ENCODE measurements around the gene ZMYND8.
"Not testable (repeated sequence)": the region's sequence is repeated elsewhere in the genome, so short reads cannot be mapped to it uniquely, and the experiment has no call there.

ZMYND8 gene

DNA sequence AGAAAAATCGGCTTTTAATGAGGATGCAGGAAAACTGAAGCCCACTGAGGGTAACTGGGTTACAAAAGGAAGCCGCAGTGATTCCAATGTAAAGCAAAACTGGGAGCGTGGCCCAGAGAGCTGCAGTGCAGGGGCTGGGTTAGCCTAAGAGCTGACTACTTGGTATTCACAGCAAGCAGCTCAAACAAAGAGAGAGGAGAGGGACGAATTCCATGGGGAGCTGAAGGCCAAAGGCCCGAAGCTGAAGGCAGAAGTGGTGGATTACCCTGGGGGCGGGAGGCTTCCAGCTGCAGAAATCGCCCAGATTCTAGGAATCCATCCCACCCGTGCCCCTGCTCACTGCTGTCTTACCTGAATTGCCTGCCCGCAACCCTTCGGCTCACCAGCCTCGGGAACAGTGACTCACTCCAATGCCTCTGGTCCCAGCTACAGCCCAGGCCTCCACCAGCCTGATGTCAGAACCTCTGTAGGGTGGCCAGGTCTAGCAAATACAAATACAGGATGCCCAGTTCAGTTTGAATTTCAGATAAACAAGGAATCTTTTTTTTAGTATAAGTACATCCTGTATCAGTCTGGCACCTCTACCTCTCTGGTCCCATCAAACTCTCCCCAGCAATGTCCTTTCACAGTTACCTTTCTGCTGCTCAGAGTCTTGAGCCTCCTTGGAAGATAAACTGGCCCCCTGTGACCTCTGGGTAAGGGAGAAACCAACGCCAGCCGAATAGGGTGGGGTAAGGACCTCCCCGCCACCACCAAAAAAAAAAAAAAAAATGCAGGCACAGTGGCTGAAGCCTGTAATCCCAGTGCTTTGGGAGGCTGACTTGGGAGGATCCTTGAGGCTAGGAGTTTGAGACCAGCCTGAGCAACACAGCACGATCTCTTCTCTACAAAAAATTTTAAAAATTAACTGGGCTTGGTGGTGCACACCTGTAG, 14.6 kb upstream of the ZMYND8 start:
- DNase-seq = no peak

DNA sequence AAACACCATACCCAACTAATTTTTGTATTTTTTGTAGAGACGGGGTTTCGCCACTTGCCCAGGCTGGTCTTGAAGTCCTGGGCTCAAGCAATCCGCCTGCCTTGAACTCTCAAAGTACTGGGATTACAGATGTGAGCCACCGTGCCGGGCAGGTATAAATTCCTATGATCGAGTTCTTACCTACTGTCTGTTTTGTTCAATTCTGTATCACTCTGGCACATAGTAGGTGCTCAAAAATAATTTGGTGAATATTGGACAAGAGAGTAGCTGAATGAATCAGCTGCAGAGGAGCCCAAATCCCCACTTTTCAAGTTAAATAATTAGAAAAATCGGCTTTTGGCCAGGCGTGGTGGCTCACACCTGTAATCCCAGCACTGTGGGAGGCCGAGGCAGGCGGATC, 13.7 kb upstream of the ZMYND8 start:
- no peak for DNase-seq

DNA sequence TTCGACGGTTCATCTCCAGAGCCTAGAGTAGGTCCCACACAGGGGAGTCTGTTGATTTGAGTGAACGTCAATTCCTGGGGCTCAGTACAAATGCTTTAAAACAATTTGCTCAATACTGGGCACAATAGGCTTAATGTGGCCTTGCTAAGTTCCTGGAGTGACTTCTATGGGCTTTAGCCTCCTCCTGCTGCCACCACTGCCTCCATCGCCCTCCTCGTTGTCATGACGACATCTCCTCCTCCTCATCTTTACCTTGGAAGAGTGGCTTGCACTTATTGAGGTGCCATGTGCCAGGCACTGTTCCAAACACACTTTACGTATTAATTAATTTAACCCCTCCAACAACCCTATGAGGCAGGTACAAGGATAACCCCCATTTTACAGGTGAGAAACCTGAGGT, 11.8 kb upstream of the ZMYND8 start:
- no peak for DNase-seq

DNA sequence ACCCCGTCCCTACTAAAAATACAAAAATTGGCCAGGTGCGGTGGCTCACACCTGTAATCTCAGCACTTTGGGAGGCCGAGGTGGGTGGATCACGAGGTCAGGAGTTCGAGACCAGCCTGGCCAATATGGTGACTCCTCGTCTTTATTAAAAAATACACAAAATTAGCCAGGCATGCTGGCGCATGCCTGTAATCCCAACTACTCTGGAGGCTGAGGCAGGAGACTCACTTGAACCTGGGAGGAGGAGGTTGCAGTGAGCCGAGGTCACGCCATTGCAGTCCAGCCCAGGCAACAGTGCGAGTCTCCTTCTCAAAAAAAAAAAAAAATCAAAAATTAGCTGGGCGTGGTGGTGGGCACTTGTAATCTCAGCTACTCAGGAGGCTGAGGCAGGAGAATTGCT, 9.8 kb upstream of the ZMYND8 start:
- DNase-seq = not testable (repeated sequence)

DNA sequence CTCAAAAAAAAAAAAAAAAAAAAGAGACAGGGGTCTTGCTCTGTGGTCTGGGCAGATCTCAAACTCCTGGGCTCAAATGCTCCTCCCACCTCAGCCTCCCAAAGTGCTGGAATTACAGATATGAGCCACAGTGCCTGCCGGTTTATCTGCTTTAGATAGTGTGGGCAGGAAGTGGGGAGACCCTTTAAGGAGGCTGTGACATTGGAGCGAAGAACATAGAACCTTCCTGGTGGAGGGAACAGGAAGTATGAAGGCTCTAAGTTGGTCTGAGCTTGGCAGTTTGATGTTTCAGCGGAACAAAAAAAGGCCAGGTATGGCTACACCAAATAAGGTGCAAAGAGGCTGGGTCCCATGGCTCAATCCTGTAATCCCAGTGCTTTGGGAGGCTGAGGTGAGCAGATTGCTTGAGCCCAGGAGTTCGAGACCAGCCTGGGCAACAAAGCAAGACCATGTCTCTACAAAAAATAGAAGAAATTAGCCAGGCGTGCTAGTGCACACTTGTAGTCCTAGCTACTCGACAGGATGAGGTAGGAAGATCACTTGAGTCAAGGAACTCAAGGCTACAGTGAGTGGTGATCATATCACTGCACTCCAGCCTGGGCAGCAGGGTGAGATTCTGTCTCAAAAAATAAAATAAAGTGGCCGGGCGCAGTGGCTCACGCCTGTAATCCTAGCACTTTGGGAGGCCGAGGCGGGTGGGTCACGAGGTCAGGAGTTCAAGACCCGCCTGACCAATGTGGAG, 8.7 kb upstream of the ZMYND8 start:
- no peak for DNase-seq

DNA sequence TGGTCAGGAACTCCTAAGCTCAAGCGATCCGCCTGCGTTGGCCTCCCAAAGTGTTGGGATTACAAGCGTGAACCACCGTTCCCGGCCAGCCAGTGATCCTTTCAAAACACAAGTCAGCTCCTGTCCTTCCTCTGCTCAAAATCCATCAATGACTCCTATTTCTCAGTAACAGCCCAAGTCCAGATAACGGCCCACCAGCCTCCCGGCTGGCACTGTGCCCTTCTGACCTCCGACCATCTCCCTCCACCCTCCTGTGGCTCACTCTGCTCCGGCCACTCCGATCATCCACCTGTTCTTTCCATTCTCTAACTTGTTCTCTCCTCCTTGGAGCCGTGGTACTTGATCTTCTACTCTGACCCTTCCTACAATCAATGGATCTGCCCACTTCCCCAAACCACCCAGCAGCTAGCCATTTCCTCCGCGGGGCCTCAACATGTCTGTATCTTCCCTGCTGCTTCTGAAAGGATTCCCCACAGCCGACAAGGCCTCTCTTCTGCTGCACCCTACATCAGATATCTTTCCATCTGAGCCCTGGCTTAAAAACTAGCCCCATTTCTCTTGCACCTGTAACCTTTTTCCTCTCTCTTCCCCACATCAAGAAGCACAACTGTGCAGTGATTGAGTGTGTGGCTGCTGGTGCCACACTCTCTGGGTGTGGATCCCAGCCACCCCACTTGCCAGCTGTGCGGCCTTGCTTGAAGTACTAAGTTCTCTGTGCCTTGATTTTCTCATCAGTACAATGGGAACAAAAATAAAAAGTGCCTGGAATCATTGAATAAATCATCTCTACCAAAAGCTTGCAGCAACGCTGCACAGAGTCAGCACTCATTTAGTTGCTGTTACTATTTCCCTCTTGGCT, 6.1 kb upstream of the ZMYND8 start:
- no peak for DNase-seq

DNA sequence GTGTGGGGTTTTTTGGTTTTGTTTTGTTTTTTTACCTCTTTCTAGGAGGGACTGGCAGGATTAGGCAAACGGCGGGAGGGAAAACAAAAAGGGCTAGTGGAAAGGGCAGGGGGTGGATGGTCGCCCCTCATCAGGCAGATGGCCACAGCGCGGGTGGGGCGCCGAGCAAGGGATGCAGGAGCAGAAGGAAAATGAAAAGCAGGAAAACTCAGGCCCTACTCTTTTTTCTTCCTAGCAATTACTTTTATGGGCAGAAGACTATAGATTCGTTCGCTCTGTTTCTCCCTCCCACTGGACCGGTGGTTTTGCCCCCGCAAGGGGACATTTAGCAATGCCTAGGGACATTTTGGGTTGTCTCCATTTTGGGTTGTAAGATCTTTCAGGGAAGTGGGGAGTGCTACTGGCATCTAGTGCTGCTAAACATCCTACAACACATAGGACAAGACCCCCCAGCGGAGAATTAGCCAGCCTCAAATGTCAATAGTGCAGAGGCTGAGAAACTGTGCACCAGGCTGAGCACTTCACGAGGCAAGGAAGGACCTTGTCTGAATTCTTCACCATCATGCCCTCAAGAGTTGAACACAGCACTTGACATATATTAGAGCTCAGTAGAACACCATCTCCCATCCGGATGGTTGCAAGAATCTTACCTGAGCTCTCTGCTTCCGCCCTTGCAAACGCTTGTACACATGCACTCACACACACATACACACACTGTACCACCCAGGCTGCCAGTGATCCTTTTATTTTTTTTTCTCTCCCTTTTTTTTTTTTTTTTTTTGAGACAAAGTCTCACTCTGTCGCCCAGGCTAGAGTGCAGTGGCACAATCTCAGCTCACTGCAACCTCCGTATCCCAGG, 4.8 kb upstream of the ZMYND8 start:
- no peak for DNase-seq

DNA sequence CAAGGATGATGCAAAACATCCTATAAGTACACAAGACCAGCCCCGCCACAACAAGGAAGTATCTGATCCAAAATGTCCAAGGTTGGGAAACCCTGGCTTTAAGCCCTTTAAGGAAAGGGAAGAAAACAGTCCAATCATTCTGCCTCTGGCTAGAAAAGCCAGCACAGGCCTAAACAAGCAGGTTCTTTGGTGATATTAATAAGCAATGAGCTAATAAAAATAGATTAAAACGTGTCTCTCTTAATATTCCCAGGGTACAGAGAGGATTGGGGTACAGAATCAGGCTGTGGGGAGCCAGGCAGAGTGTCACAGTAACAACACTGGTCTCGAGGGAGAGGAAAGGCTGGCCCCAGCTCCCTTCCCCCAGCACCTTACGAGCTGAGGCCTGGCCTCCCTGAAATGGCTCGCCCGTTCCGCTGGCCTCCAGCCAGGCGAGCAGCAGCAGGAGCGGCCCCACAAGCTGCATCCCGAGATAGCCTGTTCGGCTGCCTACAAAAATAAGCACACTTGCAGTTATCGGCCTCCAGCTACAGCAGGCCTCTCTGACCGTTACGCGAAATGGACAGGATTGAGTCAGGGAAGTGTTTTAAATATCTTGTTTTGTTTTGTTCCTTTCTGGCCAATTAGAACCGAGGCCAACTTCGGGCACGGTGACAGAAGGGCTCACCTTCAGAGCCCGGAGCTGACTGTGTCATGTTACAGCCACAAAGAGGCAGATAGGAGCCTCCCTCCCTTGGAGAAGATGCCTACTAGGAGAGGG, 4.0 kb upstream of the ZMYND8 start:
- DNase-seq = no peak

DNA sequence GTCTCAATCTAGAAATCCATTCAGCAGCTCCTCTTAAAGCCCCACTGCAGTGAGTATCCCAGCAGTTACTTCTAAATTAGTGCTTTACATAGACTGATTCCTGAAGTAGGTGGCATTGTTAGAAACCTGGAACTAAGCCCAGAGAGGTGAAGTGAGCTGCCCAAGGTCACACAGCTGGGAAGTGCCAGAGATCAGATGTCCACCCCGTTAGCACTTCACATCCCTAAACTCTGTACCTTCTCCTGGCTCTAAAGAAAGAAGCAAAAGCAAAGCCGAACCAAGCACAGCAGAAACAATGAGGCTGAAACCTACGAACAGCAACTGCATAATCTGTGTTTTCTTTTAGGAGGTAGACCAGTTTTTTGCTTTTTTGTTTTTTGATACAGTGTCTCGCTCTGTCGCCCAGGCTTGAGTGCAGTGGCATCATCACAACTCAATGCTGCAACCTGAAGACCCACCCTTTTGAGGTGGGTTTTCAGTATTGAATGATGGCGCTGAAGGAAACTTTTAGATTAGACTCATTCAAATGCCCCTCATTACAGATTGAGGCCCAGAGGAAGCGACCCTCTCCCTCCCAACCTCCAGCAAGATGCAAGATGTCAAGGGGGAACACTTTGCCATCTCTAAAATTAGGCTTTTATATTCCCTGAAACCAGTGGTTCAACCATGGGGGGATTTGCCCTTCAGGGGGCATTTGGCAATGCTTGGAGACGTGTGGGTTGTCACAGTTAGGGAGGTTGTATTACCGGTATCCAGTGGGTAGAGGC, 3.2 kb upstream of the ZMYND8 start:
- DNase-seq = no peak

DNA sequence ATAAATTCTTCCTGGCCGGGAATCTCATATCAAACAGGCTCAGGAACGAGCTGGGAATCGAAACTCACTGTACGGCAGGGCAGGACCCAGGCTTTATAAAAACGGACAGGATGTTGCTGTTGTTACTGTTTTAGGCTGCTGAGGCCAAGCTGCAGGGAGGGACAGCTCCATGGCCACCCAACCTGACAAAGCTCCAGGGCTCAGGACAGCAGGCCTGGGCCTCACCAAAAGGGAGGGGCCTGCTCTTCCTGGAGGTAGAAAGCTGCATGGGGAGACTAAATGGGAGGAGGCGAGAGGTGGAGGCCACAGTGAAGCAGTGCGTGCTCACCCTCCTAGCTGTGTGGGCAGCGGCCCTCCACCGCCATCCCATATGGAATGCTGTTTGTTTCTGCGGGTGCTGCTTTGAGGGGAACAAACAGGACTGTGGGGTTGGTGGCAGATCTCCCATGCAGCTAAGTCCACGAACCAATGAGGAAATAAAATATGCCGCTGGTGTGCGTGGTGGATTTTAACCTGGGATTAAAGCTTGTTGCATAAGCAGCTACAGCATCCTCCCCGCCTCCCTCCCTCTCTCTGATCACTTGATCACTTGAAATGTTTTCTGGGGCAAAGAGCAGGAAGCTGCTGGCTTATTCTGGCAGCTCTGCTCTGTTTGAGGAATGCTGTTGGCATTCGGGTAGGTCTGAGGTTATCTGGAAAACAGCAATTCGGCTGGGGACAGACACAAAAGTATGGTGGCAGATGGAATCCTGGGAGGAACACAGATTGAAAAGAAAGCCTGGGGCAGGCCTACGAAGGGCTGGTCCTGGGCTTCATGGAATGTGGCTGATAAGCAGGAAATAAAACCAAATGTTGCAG, 2.4 kb upstream of the ZMYND8 start:
- no peak for DNase-seq

DNA sequence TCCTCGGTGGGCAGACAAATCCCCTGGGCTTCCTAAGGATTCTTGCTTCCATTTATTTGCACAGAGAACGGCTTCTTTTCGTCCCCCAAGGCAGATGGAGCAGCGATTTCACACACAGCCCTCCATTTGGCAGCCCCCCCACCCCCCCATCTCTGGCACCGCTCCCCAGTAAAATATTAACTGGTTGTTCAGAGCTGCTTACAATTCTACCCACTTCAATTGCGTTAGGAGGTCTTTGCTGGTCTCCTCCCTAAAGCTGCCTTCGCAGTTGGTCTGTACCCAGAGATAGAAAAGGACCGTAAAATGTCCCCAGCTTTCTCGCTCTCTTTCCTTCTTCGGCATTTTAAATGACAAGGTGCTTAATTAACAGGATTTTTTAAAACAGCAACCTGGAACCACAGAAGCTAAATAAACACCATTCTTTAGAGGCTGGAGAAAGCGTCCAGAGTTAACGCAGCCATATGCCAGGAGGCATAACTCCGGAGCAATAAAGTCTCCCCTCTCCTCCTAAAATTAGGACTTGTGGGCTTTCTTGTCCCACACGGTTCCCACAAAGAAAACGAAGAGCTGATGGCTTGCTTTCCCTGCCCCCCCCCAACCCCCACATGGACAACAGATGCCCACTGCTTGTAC, 1.7 kb upstream of the ZMYND8 start:
- no peak for DNase-seq

DNA sequence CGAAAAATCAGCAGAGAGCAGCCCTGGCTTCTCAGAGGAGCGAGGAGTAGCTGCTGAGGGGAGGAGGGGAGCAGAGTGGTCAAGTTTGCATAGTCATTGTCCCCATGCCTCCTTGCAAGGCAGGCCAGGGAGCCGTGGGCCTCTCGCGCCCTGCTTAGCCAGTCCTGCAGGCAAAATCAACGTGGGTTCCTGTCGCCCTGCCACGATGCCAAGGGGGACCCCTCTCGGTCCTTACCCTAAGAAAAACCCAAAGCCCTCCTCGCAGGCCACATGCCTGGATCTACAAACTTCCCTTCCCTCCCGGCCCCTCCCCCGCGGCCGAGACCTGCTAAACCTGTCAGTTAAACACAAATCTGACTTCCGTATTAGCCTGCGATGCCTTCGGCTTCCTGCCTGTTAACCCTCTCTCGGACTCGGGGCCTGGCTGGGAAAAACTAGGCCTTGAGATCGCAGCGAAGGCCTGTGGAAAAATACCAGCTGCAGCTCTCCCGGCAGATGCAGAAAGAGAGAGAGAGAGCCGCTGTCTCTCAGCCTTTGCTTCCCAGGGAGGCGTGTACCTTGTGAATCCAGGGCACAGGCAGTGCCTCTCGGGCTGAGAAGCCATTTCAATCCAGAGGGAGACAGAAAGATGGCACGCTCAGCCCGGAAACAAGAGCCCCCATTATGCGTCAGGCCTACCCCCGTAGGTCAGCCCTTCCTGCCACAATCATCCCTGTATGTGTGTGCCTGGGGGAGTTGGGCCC, 968 bp upstream of the ZMYND8 start:
- peak; percentile 33 for DNase-seq

DNA sequence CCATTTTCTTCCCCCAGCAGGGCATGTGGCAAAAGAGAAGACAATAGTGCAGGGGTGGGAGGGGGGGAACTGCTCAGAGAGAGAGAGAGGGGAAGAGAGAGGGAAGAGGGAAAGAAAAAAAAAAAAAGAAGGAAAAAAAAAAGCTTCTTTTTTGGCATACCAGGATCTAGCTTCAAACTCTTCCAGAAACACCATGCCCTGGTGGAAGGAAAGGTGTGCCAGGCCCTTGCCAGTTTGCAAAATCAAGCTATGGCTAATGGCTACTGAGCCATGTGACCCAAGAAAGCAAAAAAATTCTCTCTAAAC, 326 bp downstream of the ZMYND8 start:
- DNase-seq = no peak

DNA sequence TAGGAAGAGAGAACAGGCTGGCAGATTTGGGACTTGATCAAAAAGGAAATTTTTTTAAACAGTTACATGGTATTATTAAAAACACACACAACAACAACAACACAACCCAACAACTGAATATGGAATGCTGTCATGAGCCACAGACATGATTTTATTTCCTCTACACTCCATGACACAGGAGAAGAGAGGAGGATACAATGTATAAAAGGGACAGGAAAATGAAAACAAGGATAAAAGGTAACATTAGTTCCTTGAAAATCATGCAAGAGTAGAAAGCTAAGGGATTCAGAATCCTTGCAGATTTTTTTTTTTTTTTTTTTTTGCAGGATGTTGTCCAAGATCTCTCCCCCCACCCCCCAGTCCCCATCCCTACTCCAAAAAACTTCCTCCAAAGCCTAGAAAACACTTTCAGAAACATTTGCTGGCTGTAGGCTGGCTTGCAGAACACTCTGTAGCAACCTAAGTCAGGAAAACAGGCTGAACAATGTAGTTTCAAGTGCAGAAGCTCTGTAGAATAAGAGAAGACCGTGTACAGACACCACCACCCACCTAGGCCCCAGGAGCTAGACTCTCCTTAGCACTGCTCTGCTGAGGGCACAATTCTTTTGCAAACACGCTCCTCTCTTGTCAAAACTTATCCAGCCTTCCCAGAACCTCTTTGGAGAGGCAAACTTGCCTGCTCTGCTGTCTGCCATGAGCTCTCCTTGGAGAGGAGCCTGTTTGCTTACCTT, 845 bp downstream of the ZMYND8 start:
- no peak for DNase-seq

DNA sequence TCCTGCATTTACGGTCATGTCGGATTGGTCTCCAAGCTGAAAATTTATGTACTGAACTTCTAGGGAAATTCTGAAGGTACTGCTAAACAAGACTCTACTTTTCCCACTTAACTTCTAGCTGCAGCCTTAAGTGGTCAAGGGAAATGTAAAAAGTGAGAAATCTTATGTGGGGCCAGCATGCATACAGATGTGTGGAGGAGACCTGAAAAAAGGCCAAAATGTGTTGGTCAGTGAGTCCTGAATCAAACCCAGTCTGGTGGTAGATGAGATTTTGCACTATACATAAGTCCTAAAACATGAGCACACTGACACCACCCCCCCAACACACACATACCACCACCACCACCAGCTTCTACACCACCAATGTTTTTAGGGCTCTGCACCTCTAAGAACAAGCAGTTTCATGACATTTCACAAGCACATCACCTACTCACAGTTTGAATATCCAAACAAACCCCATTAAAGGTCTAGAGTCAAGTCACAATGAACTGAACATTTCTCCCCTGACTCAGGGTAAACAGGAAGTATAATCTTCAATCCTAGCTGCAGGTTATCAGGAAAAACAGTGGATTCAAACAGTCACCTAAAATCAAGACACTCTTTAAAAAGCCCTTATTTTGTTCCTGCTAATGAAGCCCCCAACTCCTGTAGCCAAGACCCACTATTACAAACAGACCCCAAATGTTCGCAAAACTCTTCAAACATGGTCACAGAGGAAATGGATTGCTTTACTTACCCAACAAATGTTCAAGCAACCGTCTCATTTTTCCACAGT, 1.6 kb downstream of the ZMYND8 start:
- no peak for DNase-seq

DNA sequence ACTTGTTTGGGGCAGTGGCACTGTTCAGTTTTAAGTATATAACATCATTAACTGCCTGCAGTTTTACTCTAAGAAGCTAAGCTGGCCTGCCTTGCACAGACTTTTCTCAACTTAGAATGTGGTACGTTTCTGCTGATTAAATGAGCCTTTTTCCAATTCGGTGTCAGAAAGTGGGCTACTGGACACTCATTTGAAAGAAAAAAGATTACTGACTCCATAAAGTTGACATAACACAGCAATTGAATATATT, 2.1 kb downstream of the ZMYND8 start:
- DNase-seq = no peak

DNA sequence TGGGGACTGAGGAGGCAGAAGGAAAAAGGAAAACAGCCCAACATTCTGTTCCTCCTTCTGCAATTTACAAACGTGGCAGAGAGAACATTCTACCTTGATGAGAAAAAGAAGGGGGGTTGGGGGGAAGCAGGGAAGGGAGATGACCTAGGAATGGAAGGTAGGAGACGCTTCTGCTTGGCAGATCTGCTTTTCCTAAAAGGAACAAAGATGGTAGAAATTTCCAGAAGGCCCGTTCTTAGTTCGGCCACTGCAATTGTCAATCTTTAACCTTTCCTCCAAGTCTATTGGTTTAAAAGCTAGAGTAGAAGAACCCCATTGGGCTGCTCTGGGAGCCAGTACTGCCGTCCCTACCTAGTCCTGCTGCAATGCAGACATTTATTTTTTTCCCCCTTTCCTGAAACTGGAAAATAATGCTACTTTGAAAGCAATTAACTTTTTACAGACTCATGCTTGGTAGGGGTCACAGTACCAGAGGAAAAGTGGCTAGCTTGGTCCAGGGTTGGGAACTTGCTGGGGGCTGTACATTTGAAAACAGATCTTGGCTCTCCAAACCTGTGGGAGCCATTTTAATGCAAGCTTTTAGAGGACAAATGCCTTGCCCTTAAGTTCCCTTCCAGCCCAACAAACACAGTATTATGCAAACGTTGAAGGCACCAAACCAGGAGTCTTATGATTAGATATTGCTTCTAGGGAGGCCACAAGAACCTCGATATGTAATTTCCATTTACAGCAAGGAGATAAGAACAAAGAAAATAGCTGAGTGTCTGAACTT, 2.6 kb downstream of the ZMYND8 start:
- DNase-seq = no peak

All from CD4-positive, alpha-beta T cell treated with Interferon gamma for 1 hour (primary cell).